ENCODE results near the gene SLC4A4.

GRCh38 chr4:71460371-71460770 is 121.6 kb downstream of the SLC4A4 start:
- no peak for TF ChIP-seq ZNF274 (IDR thresholded peaks at IDR 0.05; ENCODE audit: low read length)
- TF ChIP-seq ZNF274 (tag by site-specific recombination; IDR thresholded peaks at IDR 0.05; ENCODE audit: borderline replicate concordance), result no peak
- no peak for TF ChIP-seq ZFHX2 (tag by site-specific recombination; conservative IDR thresholded peaks at IDR 0.05)
- TF ChIP-seq KLF9 (tag by site-specific recombination; IDR thresholded peaks at IDR 0.05; ENCODE audit: low read depth), result no peak
- TF ChIP-seq ZNF341 (tag by site-specific recombination; IDR thresholded peaks at IDR 0.05; ENCODE audit: low read depth), result no peak
- no peak for TF ChIP-seq CTCF (tag by site-specific recombination; IDR thresholded peaks at IDR 0.05)

Measured in HEK293 (cell line).